GM12878 (cell line): ENCODE results near the gene SPP2. TPM values are rescaled to one million over a fixed set of nuclear protein-coding genes. Genes with fewer than 3 reads are reported as not detected.

ENCODE experiments used
- ATAC-seq: fragments of 200-7000 bp; cut with Tn5 transposase; 3 replicates; pipeline ENCODE4 v1.9.1; 2020; ENCODE audit warnings: mild to moderate bottlenecking, moderate library complexity
- BruUV-seq: library from RNA; stranded (reverse); fragments of 400-500 nt; replicated peaks from 2 replicates; lab custom pipeline; 2021; lab: Mats Ljungman, UMichigan
- CTCF ChIA-PET: fragments of 300-600 bp; sonication (Branson Sonifier 250); formaldehyde crosslinking; extraction: SDS; loops from one replicate; lab custom pipeline; 2021; ENCODE audit warnings: inconsistent platforms; lab: Yijun Ruan, JAX
- POLR2A ChIA-PET: fragments of 350-600 bp; formaldehyde crosslinking; extraction: SDS; loops from one replicate; lab custom pipeline; 2021; ENCODE audit warnings: inconsistent platforms; lab: Charles Lee
- RAD21 ChIA-PET: fragments of 300-600 bp; sonication (Branson Sonifier 250); formaldehyde crosslinking; loops from one replicate; lab custom pipeline; 2023; ENCODE audit warnings: antibody characterized with exemption; ENCODE audit not compliant: unreplicated experiment; lab: Charles Lee
- SMC1A ChIA-PET: fragments of 300-600 bp; sonication (Branson Sonifier 250); formaldehyde crosslinking; loops from one replicate; lab custom pipeline; 2023; ENCODE audit not compliant: unreplicated experiment, uncharacterized antibody; lab: Charles Lee
- DNase-seq: peaks from one replicate; pipeline ENCODE4 v3.0.0-alpha.2; 2011; ENCODE audit warnings: low read depth, low spot score
- FAIRE-seq: peaks from 3 replicates; lab custom pipeline; 2011; peaks lifted over from hg19 to GRCh38; lab: Jason Lieb, UNC
- H2AFZ ChIP-seq: 2 replicates; pipeline ENCODE4 v1.6.0; 2011; ENCODE audit warnings: low read depth, low read length, control low read depth; ENCODE audit not compliant: control insufficient read depth
- H3K27ac ChIP-seq: 2 replicates; pipeline ENCODE4 v1.5.1; 2011; ENCODE audit warnings: control low read depth; ENCODE audit not compliant: control insufficient read depth, insufficient read depth
- H3K27me3 ChIP-seq, 2 experiments: replicated peaks in 1 of 2; 2 replicates each; pipeline versions ENCODE4 v1.6.0 to v1.6.1; 2011; ENCODE audit warnings: low read length in 1 of 2; ENCODE audit not compliant: control insufficient read depth in 2 of 2, insufficient read depth in 2 of 2
- H3K36me3 ChIP-seq, 2 experiments: 2 replicates each; pipeline ENCODE4 v1.5.1; 2011; ENCODE audit warnings: low read length in 1 of 2; ENCODE audit not compliant: control insufficient read depth in 2 of 2, insufficient read depth in 2 of 2
- H3K4me1 ChIP-seq: 2 replicates; pipeline ENCODE4 v1.6.1; 2011; ENCODE audit warnings: mild to moderate bottlenecking, low read length, moderate library complexity, mixed read lengths; ENCODE audit not compliant: control insufficient read depth, insufficient read depth
- H3K4me2 ChIP-seq: 2 replicates; pipeline ENCODE4 v1.6.0; 2011; ENCODE audit warnings: control low read depth; ENCODE audit not compliant: control insufficient read depth, insufficient read depth
- H3K4me3 ChIP-seq: fragments of 200-600 bp; sonication (generic); 2 replicates; pipeline ENCODE4 v1.5.1; 2016
- H3K79me2 ChIP-seq: 2 replicates; pipeline ENCODE4 v1.6.0; 2011; ENCODE audit warnings: low read length; ENCODE audit not compliant: control insufficient read depth, insufficient read depth
- H3K9ac ChIP-seq: 2 replicates; pipeline ENCODE4 v1.8.0; 2011; ENCODE audit warnings: low read length, control low read depth, mixed read lengths; ENCODE audit not compliant: control insufficient read depth, insufficient read depth
- H3K9me3 ChIP-seq: replicated peaks from 3 replicates; pipeline ENCODE4 v1.5.1; 2011; ENCODE audit warnings: mild to moderate bottlenecking, low read length; ENCODE audit not compliant: control insufficient read depth, insufficient read depth
- H4K20me1 ChIP-seq: 2 replicates; pipeline ENCODE4 v1.6.0; 2011; ENCODE audit not compliant: control insufficient read depth, insufficient read depth
- BHLHE40 ChIP-seq, 2 experiments: fragments of 450-650 bp in 1 of 2; IDR thresholded peaks; 2 replicates each; pipeline ENCODE4 v1.6.1; 2011 to 2017; ENCODE audit warnings: low read depth in 2 of 2, borderline replicate concordance in 1 of 2, improper control_type of control experiment in 1 of 2, low read length in 1 of 2, mild to moderate bottlenecking in 1 of 2
- BRCA1 ChIP-seq: IDR thresholded peaks from 2 replicates; pipeline ENCODE4 v1.6.1; 2011; ENCODE audit warnings: low read depth, low read length, improper control_type of control experiment
- CREB1 ChIP-seq: IDR thresholded peaks from 2 replicates; pipeline ENCODE4 v1.6.1; 2012; ENCODE audit warnings: low read depth, mild to moderate bottlenecking, inconsistent platforms
- E2F4 ChIP-seq: IDR thresholded peaks from 2 replicates; pipeline ENCODE4 v1.6.1; 2012; ENCODE audit warnings: low read depth, low read length, improper control_type of control experiment
- E2F8 ChIP-seq: fragments of 450-650 bp; IDR thresholded peaks from 2 replicates; pipeline ENCODE4 v1.6.1; 2018; ENCODE audit warnings: mild to moderate bottlenecking, low read depth, moderate library complexity; ENCODE audit not compliant: partially characterized antibody
- EP300 ChIP-seq, 2 experiments: fragments of 150-350 bp in 1 of 2; IDR thresholded peaks; 2 replicates each; pipeline ENCODE4 v1.6.1; 2011 to 2012; ENCODE audit warnings: low read depth in 2 of 2, low read length in 2 of 2, borderline replicate concordance in 1 of 2, improper control_type of control experiment in 1 of 2, inconsistent platforms in 1 of 2; ENCODE audit not compliant: control insufficient read depth in 1 of 2
- ESRRA ChIP-seq: IDR thresholded peaks from 2 replicates; pipeline ENCODE4 v1.6.1; 2012; ENCODE audit warnings: mild to moderate bottlenecking, low read length, improper control_type of control experiment
- FOXK2 ChIP-seq: fragments of 450-650 bp; IDR thresholded peaks from 2 replicates; pipeline ENCODE4 v1.6.1; 2017; ENCODE audit warnings: mild to moderate bottlenecking, moderate library complexity
- GABPA ChIP-seq: IDR thresholded peaks from 2 replicates; pipeline ENCODE4 v1.6.1; 2014; ENCODE audit warnings: antibody characterized with exemption, low read depth, mild to moderate bottlenecking, inconsistent platforms
- IKZF2 ChIP-seq, 2 experiments: fragments of 450-650 bp; IDR thresholded peaks; 2 replicates each; pipeline ENCODE4 v1.6.1; 2017; ENCODE audit warnings: mild to moderate bottlenecking in 2 of 2, moderate library complexity in 2 of 2
- JUND ChIP-seq: IDR thresholded peaks from 2 replicates; pipeline ENCODE4 v1.6.1; 2012; ENCODE audit warnings: low read depth, mild to moderate bottlenecking, low read length, improper control_type of control experiment, moderate library complexity
- KDM1A ChIP-seq: fragments of 200-600 bp; sonication (generic); IDR thresholded peaks from 2 replicates; pipeline ENCODE4 v1.6.1; 2016; ENCODE audit warnings: borderline replicate concordance
- NR2F1 ChIP-seq: fragments of 450-650 bp; conservative IDR thresholded peaks from 2 replicates; pipeline ENCODE4 v1.6.1; 2017; ENCODE audit warnings: mild to moderate bottlenecking
- PAX8 ChIP-seq: fragments of 450-650 bp; IDR thresholded peaks from 2 replicates; pipeline ENCODE4 v1.6.1; 2017; ENCODE audit warnings: mild to moderate bottlenecking, moderate library complexity
- POLR2AphosphoS5 ChIP-seq: IDR thresholded peaks from 2 replicates; pipeline ENCODE4 v1.6.1; 2011; ENCODE audit warnings: mild to moderate bottlenecking, low read length, inconsistent platforms
- RAD51 ChIP-seq: fragments of 450-650 bp; IDR thresholded peaks from 2 replicates; pipeline ENCODE4 v1.6.1; 2016; ENCODE audit warnings: moderate library complexity, mild to moderate bottlenecking, inconsistent platforms
- RELA ChIP-seq: fragments of 450-650 bp; IDR thresholded peaks from 2 replicates; pipeline ENCODE4 v1.8.0; 2014; ENCODE audit warnings: borderline replicate concordance; ENCODE audit not compliant: partially characterized antibody
- SREBF2 ChIP-seq: IDR thresholded peaks from 2 replicates; pipeline ENCODE4 v1.6.1; 2012; ENCODE audit warnings: mild to moderate bottlenecking, low read length
- SUZ12 ChIP-seq: fragments of 200-600 bp; sonication (generic); IDR thresholded peaks from one replicate; pipeline ENCODE4 v1.6.1; 2018; ENCODE audit warnings: antibody characterized with exemption, mild to moderate bottlenecking; ENCODE audit not compliant: unreplicated experiment
- ZZZ3 ChIP-seq: IDR thresholded peaks from 2 replicates; pipeline ENCODE4 v1.6.1; 2011; ENCODE audit warnings: low read depth; ENCODE audit not compliant: control insufficient read depth, insufficient read length
- WGBS: methylation state at CpG from one replicate; pipeline ENCODE4 v1.1.6; 2016; ENCODE audit warnings: low lambda C conversion rate; ENCODE audit not compliant: insufficient replicate concordance, insufficient coverage; ENCODE audit errors: missing lambda C conversion rate; 5-methylcytosine and 5-hydroxymethylcytosine counted together
- in situ Hi-C: fragments of 300-500 bp; cut with MboI; formaldehyde crosslinking; loops from 9 replicates; pipeline ENCODE4 v1.14.3; 2018; ENCODE audit warnings: mixed read lengths
- intact Hi-C: fragments of 100-400 bp; cut with micrococcal nuclease; formaldehyde crosslinking; loops from one replicate; pipeline ENCODE4 v1.14.2; 2022; ENCODE audit not compliant: unreplicated experiment
- polyA plus RNA-seq, 11 experiments: library from polyadenylated mRNA; depleted of rRNA in 4 of 11; unstranded in 6 of 11; stranded (reverse) in 5 of 11; fragments of >200 nt; fragmentation: Nextera tagmentation in 4 of 11; fragmentation: Illumina TruSeq in 1 of 11; extraction: Ambion mirVana in 4 of 11; extraction: Trizol in 1 of 11; gene quantifications; 1 replicate in 1 of 11; 2 replicates in 10 of 11; pipeline versions ENCODE4 v1.2.1 to v1.2.3, GENCODE V29; 2011 to 2016; ENCODE audit warnings: inconsistent platforms in 2 of 11, missing spikeins in 2 of 11, low read depth in 1 of 11
- total RNA-seq, 4 experiments: library from RNA; depleted of rRNA in 3 of 4; stranded (reverse); fragments of >200 nt in 3 of 4; fragmentation: Illumina TruSeq in 1 of 4; extraction: Trizol in 1 of 4; gene quantifications; 2 replicates each; pipeline versions ENCODE4 v1.2.1 to v1.2.3, GENCODE V29; 2013 to 2021

The SPP2 gene
- total and polyA plus RNA-seq, 10 of the 15 experiments (the other 5 are each of a cell fraction or from before 2014, with no cell fraction given), result not detected

- Histone ChIP-seq H4K20me1 (no peaks in the 10 kb centered on the region), H3K9ac (no peak overlapping the region), H3K27me3 (no peaks in the 10 kb centered on the region), H3K27ac (no peak overlapping the region), H3K79me2 (no peaks in the 10 kb centered on the region), H3K9me3 (no peaks in the 10 kb centered on the region), H3K4me3 (no peak overlapping the region), H2AFZ (no peak overlapping the region), H3K36me3 (no peaks in the 10 kb centered on the region), H3K4me1 (no peaks in the 10 kb centered on the region), H3K4me2 (no peak overlapping the region)
- SMC1A ChIA-PET, result no interaction called here
- 10% methylated on average over 4 of the region's 4 CpGs for WGBS
- intact Hi-C loops (no loop called here), in situ Hi-C loops (no loop called here)
- no TSS peak for BruUV-seq
- ATAC-seq (no peak), DNase-seq (no peak), FAIRE-seq (no peak)
- RAD21 ChIA-PET, result no interaction called here
- POLR2A ChIA-PET, result no interaction called here
- TF ChIP-seq EP300 (IDR thresholded peaks at IDR 0.05; ENCODE audit: borderline replicate concordance in 1 of 2, control insufficient read depth in 1 of 2, low read depth in 2 of 2, low read length in 2 of 2), result no peak
- no peak for TF ChIP-seq JUND
- TF ChIP-seq IKZF2 (IDR thresholded peaks at IDR 0.05), result no peak
- TF ChIP-seq POLR2AphosphoS5, result no peak
- no peak for TF ChIP-seq PAX8
- TF ChIP-seq E2F8, result no peak
- no peak for TF ChIP-seq SUZ12
- TF ChIP-seq FOXK2, result no peak
- no peak for TF ChIP-seq ESRRA
- TF ChIP-seq CREB1, result no peak
- no peak for TF ChIP-seq NR2F1
- TF ChIP-seq BRCA1, result no peak
- TF ChIP-seq ZZZ3, result no peak
- TF ChIP-seq GABPA, result no peak
- no peak for TF ChIP-seq SREBF2
- TF ChIP-seq BHLHE40 (IDR thresholded peaks at IDR 0.05; ENCODE audit: borderline replicate concordance in 1 of 2, low read depth in 2 of 2, low read length in 1 of 2), result no peak
- TF ChIP-seq KDM1A, result no peak
- no peak for TF ChIP-seq RELA
- TF ChIP-seq RAD51, result no peak
- TF ChIP-seq E2F4, result no peak
- CTCF ChIA-PET, result interaction anchor here (1.4 kb wide), 1 partner anchor 14 kb away, joined by 3 read pairs; no protein-coding TSS in a partner anchor
Observed at GRCh38 chr2:234058881-234059280, 8.4 kb downstream of the SPP2 start.
